HepG2 (cell line): Measurements from ENCODE around the gene NCMAP. TPM values are rescaled to one million over a fixed set of nuclear protein-coding genes. Genes with fewer than 3 reads are reported as not detected.

Source experiments
- EP300 ChIP-seq, 3 experiments: sonication (generic) in 1 of 3; formaldehyde crosslinking in 1 of 3; IDR thresholded peaks; 2 replicates each; pipeline versions ENCODE4 v1.5.1 to v1.6.1; 2011 to 2020; ENCODE audit warnings: low read depth in 2 of 3, low read length in 2 of 3, borderline replicate concordance in 1 of 3, improper control_type of control experiment in 1 of 3, mild to moderate bottlenecking in 1 of 3, missing genetic modification reagents in 1 of 3, moderate library complexity in 1 of 3
- ETV5 ChIP-seq: IDR thresholded peaks from 2 replicates; pipeline ENCODE4 v1.6.1; 2018; ENCODE audit warnings: missing biosample characterization, missing genetic modification reagents, inconsistent platforms, borderline replicate concordance
- FOXP1 ChIP-seq, 2 experiments: fragments of 450-650 bp in 1 of 2; IDR thresholded peaks; 2 replicates each; pipeline ENCODE4 v1.6.1; 2017 to 2018; ENCODE audit warnings: antibody characterized with exemption in 1 of 2
- HOMEZ ChIP-seq: IDR thresholded peaks from 2 replicates; pipeline ENCODE4 v1.6.1; 2016; ENCODE audit warnings: low read depth
- JUNB ChIP-seq: sonication (generic); formaldehyde crosslinking; IDR thresholded peaks from 2 replicates; pipeline ENCODE4 v1.8.0; 2022; ENCODE audit warnings: missing genetic modification reagents, mild to moderate bottlenecking, borderline replicate concordance
- POLR2A ChIP-seq, 2 experiments: IDR thresholded peaks; 2 replicates each; pipeline ENCODE4 v1.6.1; 2011; ENCODE audit warnings: low read depth in 2 of 2, low read length in 2 of 2, mild to moderate bottlenecking in 1 of 2, moderate library complexity in 1 of 2; ENCODE audit not compliant: insufficient read depth in 1 of 2
- THAP9 ChIP-seq: sonication (generic); formaldehyde crosslinking; IDR thresholded peaks from 2 replicates; pipeline ENCODE4; 2020; ENCODE audit warnings: missing genetic modification reagents, mild to moderate bottlenecking, borderline replicate concordance
- ZNF407 ChIP-seq: sonication (generic); formaldehyde crosslinking; IDR thresholded peaks from one replicate; pipeline ENCODE4 v1.5.1; 2020; ENCODE audit warnings: mild to moderate bottlenecking, missing genetic modification reagents; ENCODE audit errors: not compliant biosample characterization
- ZNF609 ChIP-seq: sonication (generic); formaldehyde crosslinking; IDR thresholded peaks from 2 replicates; pipeline ENCODE4 v1.4.0; 2020; ENCODE audit warnings: mild to moderate bottlenecking, missing genetic modification reagents, borderline replicate concordance
- ZNF788 ChIP-seq: sonication (generic); formaldehyde crosslinking; IDR thresholded peaks from 2 replicates; pipeline ENCODE4 v1.5.0; 2020; ENCODE audit warnings: mild to moderate bottlenecking, missing genetic modification reagents, borderline replicate concordance
- polyA plus RNA-seq, 8 experiments: library from polyadenylated mRNA; depleted of rRNA in 3 of 8; stranded (reverse) in 7 of 8; unstranded in 1 of 8; fragments of >200 nt; fragmentation: Illumina TruSeq in 4 of 8; extraction: Trizol in 4 of 8; gene quantifications; 2 replicates each; pipeline versions ENCODE4 v1.2.1 to v1.2.3, GENCODE V29; 2011 to 2016; ENCODE audit warnings: low read depth in 4 of 8, missing spikeins in 1 of 8, mixed read lengths in 1 of 8; ENCODE audit not compliant: insufficient read depth in 1 of 8
- total RNA-seq, 5 experiments: library from RNA; depleted of rRNA; stranded (reverse); fragments of >200 nt; fragmentation: Illumina TruSeq; extraction: Trizol; gene quantifications; 2 replicates each; pipeline ENCODE4 v1.2.3, GENCODE V29; 2016; ENCODE audit warnings: low read depth in 1 of 5

NCMAP gene
- total and polyA plus RNA-seq, 2 of the 13 experiments (the other 11 are each of a cell fraction or from before 2014, with no cell fraction given): 2.7 to 20.0 TPM

- TF ChIP-seq ZNF609 (CRISPR knock-in tag) (peak; percentile 31; the same call in 1 of the 2 replicates), ZNF407 (CRISPR knock-in tag) (no peak), POLR2A (IDR thresholded peaks at IDR 0.05; ENCODE audit: insufficient read depth in 1 of 2, low read depth in 2 of 2, low read length in 2 of 2) (peak in 1 of 2 experiments; percentile 32; a peak in 1 of 4 replicates), JUNB (CRISPR knock-in tag) (no peak), HOMEZ (0 out of 2 replicates have a peak, but pooled peaks have one; percentile 24), ZNF788 (peak; percentile 59; the same call in 1 of the 2 replicates), FOXP1 (IDR thresholded peaks at IDR 0.05) (no peak), FOXP1 (CRISPR knock-in tag; IDR thresholded peaks at IDR 0.05) (peak; percentile 53), EP300 (IDR thresholded peaks at IDR 0.05; ENCODE audit: low read depth in 2 of 2, low read length in 2 of 2) (peak in 1 of 2 experiments; percentile 29; a peak in 1 of 4 replicates), EP300 (CRISPR knock-in tag; IDR thresholded peaks at IDR 0.05; ENCODE audit: borderline replicate concordance) (no peak), THAP9 (CRISPR knock-in tag) (no peak), ETV5 (CRISPR knock-in tag) (peak; percentile 67; the same call in 1 of the 2 replicates)
Measured at GRCh38 chr1:24558455-24558854, 2.6 kb downstream of the NCMAP start (continued).
